A549 treated with RU486 at 1 μM for 4 hours (cell line): Measurements from ENCODE around the gene LARGE1. TPM values are rescaled to one million over a fixed set of nuclear protein-coding genes. Genes with fewer than 3 reads are reported as not detected.

Experiments used
- total RNA-seq: library from RNA; stranded (reverse); fragments of 200-300 nt; extraction: Qiagen RNA extraction; gene quantifications from 5 replicates; pipeline ENCODE4 v1.2.3, GENCODE V29; 2022; ENCODE audit warnings: low read depth

The LARGE1 gene
- total RNA-seq = 2.8 to 5.8 TPM (median 3.9 TPM) in 5 replicates

DNA sequence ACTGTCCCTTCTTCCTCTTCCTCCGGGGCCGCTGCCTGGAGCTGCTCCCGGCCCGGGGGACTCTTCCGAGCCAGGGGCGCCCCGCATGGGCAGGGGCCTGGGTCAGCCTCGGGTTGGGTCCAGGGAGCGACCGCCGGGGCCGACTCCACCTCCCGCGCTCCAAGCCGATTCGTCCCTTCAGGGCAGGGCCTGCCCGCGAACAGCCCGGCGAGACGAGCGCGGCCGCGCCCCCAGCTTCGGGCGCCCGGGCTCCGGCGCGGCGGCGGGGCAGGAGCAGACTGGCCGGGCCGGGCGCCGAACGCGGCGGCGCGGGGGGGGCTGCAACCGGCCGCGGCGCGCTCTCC lies at the start of gene LARGE1:
TSS of gene LARGE1 (minus strand) at position 280 of the 344 bp plus-strand sequence.

